Right lobe of liver (tissue), 4 donors: ENCODE measurements around the gene IDUA.

Experiments
- CTCF ChIP-seq, 4 donors: fragments of 200-600 bp in 3 of 4; fragments of 450-650 bp in 1 of 4; IDR thresholded peaks; one replicate each; pipeline versions ENCODE4 v1.5.1 to v1.8.0; 2016 to 2022; ENCODE audit warnings: antibody characterized with exemption in 4 of 4, mild to moderate bottlenecking in 2 of 4
- POLR2A ChIP-seq: fragments of 450-650 bp; IDR thresholded peaks from one replicate; pipeline ENCODE4 v1.6.1; 2017; ENCODE audit warnings: antibody characterized with exemption, mild to moderate bottlenecking
- donor health status: DM: no; HTN: no; CAD: no.
- donor health status: DM: no; HTN: no; CAD: no.
- donor health status: DM: no; HTN: yes; CAD: no.

- no peak for TF ChIP-seq CTCF (IDR thresholded peaks at IDR 0.05)
- TF ChIP-seq POLR2A: no peak
Measured at GRCh38 chr4:1028574-1029220, 41.9 kb downstream of the IDUA start.
